H1 (cell line): ENCODE measurements around the gene KLHDC10. TPM values are rescaled to one million over a fixed set of nuclear protein-coding genes. Genes with fewer than 3 reads are reported as not detected.

Source experiments
- CTCF ChIA-PET: fragments of 300-600 bp; sonication (Branson Sonifier 250); formaldehyde crosslinking; loops from one replicate; lab custom pipeline; 2021; ENCODE audit not compliant: partially characterized antibody; lab: Charles Lee
- POLR2A ChIA-PET: fragments of 300-600 bp; sonication (Branson Sonifier 250); formaldehyde crosslinking; loops from one replicate; lab custom pipeline; 2021; ENCODE audit warnings: inconsistent platforms; ENCODE audit not compliant: partially characterized antibody; lab: Charles Lee
- DNase-seq, 2 experiments: peaks; one replicate each; pipeline versions ENCODE4 v3.0.0 to v3.0.0-alpha.2; 2010 to 2022; ENCODE audit warnings: low spot score in 2 of 2, low read depth in 1 of 2, mixed read lengths in 1 of 2
- FAIRE-seq: peaks from 2 replicates; lab custom pipeline; 2011; peaks lifted over from hg19 to GRCh38; lab: Jason Lieb, UNC
- H2AFZ ChIP-seq: 2 replicates; pipeline ENCODE4 v1.8.1; 2012; ENCODE audit warnings: low read length, inconsistent platforms
- H2AK5ac ChIP-seq: 2 replicates; pipeline ENCODE4 v1.6.1; 2013; ENCODE audit warnings: low read depth, low read length
- H2BK120ac ChIP-seq: replicated peaks from 2 replicates; pipeline ENCODE3; 2013; ENCODE audit warnings: low read depth, low read length, inconsistent platforms
- H2BK12ac ChIP-seq: 2 replicates; pipeline ENCODE4 v1.6.1; 2013; ENCODE audit warnings: low read depth, low read length
- H2BK15ac ChIP-seq: 2 replicates; pipeline ENCODE4 v1.6.1; 2013; ENCODE audit warnings: low read length
- H2BK20ac ChIP-seq: 2 replicates; pipeline ENCODE4 v1.6.1; 2013; ENCODE audit warnings: low read length
- H2BK5ac ChIP-seq: 2 replicates; pipeline ENCODE4 v1.6.1; 2013; ENCODE audit warnings: low read depth, low read length
- H3K14ac ChIP-seq: 2 replicates; pipeline ENCODE4 v1.6.1; 2013; ENCODE audit warnings: inconsistent platforms; ENCODE audit not compliant: insufficient read length
- H3K18ac ChIP-seq: 2 replicates; pipeline ENCODE4 v1.6.1; 2013; ENCODE audit warnings: low read length; ENCODE audit errors: extremely low read depth
- H3K23ac ChIP-seq: 2 replicates; pipeline ENCODE4 v1.6.1; 2013; ENCODE audit warnings: inconsistent platforms; ENCODE audit not compliant: insufficient read length
- H3K23me2 ChIP-seq: 2 replicates; pipeline ENCODE4 v1.6.1; 2013; ENCODE audit warnings: low read depth, low read length
- H3K27ac ChIP-seq: 2 replicates; pipeline ENCODE4 v1.6.1; 2011; ENCODE audit warnings: low read depth, low read length, inconsistent platforms
- H3K27me3 ChIP-seq, 4 experiments: replicated peaks in 1 of 4; 1 replicate in 1 of 4; 2 replicates in 3 of 4; pipeline versions ENCODE4 v1.6.1 to v1.8.1; 2011 to 2013; ENCODE audit warnings: low read length in 3 of 4, mild to moderate bottlenecking in 3 of 4, inconsistent platforms in 2 of 4, mixed read lengths in 2 of 4, moderate library complexity in 1 of 4; ENCODE audit not compliant: control insufficient read depth in 3 of 4, insufficient read depth in 3 of 4; ENCODE audit errors: extremely low read depth in 1 of 4
- H3K36me3 ChIP-seq, 4 experiments: 2 replicates each; pipeline versions ENCODE4 v1.6.1 to v1.8.1; 2011 to 2013; ENCODE audit warnings: mild to moderate bottlenecking in 4 of 4, low read length in 3 of 4, moderate library complexity in 2 of 4, control low read depth in 1 of 4, inconsistent platforms in 1 of 4; ENCODE audit not compliant: insufficient read depth in 4 of 4, control insufficient read depth in 2 of 4
- H3K4ac ChIP-seq: replicated peaks from 2 replicates; pipeline ENCODE3; 2013; ENCODE audit warnings: low read length, low read depth, mixed read lengths, inconsistent platforms; ENCODE audit not compliant: insufficient read length
- H3K4me1 ChIP-seq, 4 experiments: replicated peaks in 1 of 4; 1 replicate in 1 of 4; 2 replicates in 3 of 4; pipeline versions ENCODE4 v1.6.1 to v1.8.1; 2011 to 2013; ENCODE audit warnings: low read length in 3 of 4, inconsistent platforms in 2 of 4, mixed read lengths in 1 of 4; ENCODE audit not compliant: insufficient read depth in 4 of 4, control insufficient read depth in 3 of 4
- H3K4me2 ChIP-seq, 2 experiments: 2 replicates each; pipeline versions ENCODE4 v1.6.1 to v1.8.1; 2011 to 2013; ENCODE audit warnings: low read depth in 2 of 2, low read length in 2 of 2, control low read depth in 1 of 2, inconsistent platforms in 1 of 2, mild to moderate bottlenecking in 1 of 2; ENCODE audit not compliant: insufficient read depth in 1 of 2
- H3K4me3 ChIP-seq, 4 experiments: fragments of 200-600, 300-600 bp in 1 of 4; sonication (generic), shearing (Covaris generic), sonication (Bioruptor Twin) in 1 of 4; 2 replicates each; pipeline versions ENCODE4 v1.5.1 to v1.8.1; 2011 to 2016; ENCODE audit warnings: low read length in 4 of 4, low read depth in 3 of 4, control low read depth in 2 of 4, inconsistent platforms in 2 of 4, mild to moderate bottlenecking in 2 of 4, mixed read lengths in 1 of 4, moderate library complexity in 1 of 4; ENCODE audit not compliant: insufficient read depth in 2 of 4; ENCODE audit errors: extremely low read depth in 1 of 4
- H3K56ac ChIP-seq: replicated peaks from 2 replicates; pipeline ENCODE3; 2013; ENCODE audit warnings: low read depth, mild to moderate bottlenecking, mixed read lengths, low read length, inconsistent platforms; ENCODE audit not compliant: insufficient read length
- H3K79me1 ChIP-seq: 2 replicates; pipeline ENCODE4 v1.6.1; 2013; ENCODE audit warnings: low read depth, low read length, control low read depth
- H3K79me2 ChIP-seq, 2 experiments: 2 replicates each; pipeline versions ENCODE4 v1.6.1 to v1.8.1; 2012 to 2013; ENCODE audit warnings: low read length in 2 of 2, mild to moderate bottlenecking in 2 of 2, inconsistent platforms in 1 of 2; ENCODE audit not compliant: insufficient read depth in 2 of 2, control insufficient read depth in 1 of 2
- H3K9ac ChIP-seq, 4 experiments: replicated peaks in 1 of 4; 1 replicate in 1 of 4; 2 replicates in 3 of 4; pipeline versions ENCODE4 v1.6.1 to v1.8.1; 2011 to 2013; ENCODE audit warnings: low read depth in 3 of 4, low read length in 3 of 4, control low read depth in 2 of 4, mild to moderate bottlenecking in 2 of 4, moderate library complexity in 2 of 4, inconsistent platforms in 1 of 4; ENCODE audit errors: extremely low read depth in 1 of 4
- H3K9me3 ChIP-seq, 2 experiments: 2 replicates each; pipeline versions ENCODE4 v1.6.1 to v1.8.1; 2012 to 2013; ENCODE audit warnings: mild to moderate bottlenecking in 2 of 2, moderate library complexity in 2 of 2, control low read depth in 1 of 2, inconsistent platforms in 1 of 2, low read depth in 1 of 2, low read length in 1 of 2, mixed read lengths in 1 of 2; ENCODE audit not compliant: insufficient read depth in 2 of 2
- H4K20me1 ChIP-seq, 2 experiments: replicated peaks in 1 of 2; 2 replicates each; pipeline versions ENCODE3 to v1.8.1; 2011 to 2013; ENCODE audit warnings: inconsistent platforms in 2 of 2, low read length in 2 of 2, mild to moderate bottlenecking in 1 of 2; ENCODE audit not compliant: insufficient read depth in 2 of 2, control insufficient read depth in 1 of 2
- H4K5ac ChIP-seq: 2 replicates; pipeline ENCODE4 v1.6.1; 2013; ENCODE audit warnings: low read length, low read depth, mixed read lengths, inconsistent platforms; ENCODE audit not compliant: insufficient read length
- H4K8ac ChIP-seq: 2 replicates; pipeline ENCODE4 v1.8.0; 2013; ENCODE audit warnings: mild to moderate bottlenecking, moderate library complexity, low read length, inconsistent platforms; ENCODE audit not compliant: insufficient read depth; ENCODE audit errors: extremely low read depth
- H4K91ac ChIP-seq: replicated peaks from 2 replicates; pipeline ENCODE3; 2013; ENCODE audit warnings: low read length, mixed read lengths, inconsistent platforms; ENCODE audit not compliant: insufficient read length
- CTCF ChIP-seq, 3 experiments: IDR thresholded peaks; 1 replicate in 2 of 3; 2 replicates in 1 of 3; pipeline versions ENCODE4 v1.5.1 to v1.6.1; 2011; ENCODE audit warnings: low read length in 3 of 3, mild to moderate bottlenecking in 3 of 3, inconsistent platforms in 2 of 3, low read depth in 1 of 3, moderate library complexity in 1 of 3; ENCODE audit not compliant: insufficient read depth in 1 of 3; ENCODE audit errors: control extremely low read depth in 1 of 3
- YY1 ChIP-seq: IDR thresholded peaks from 2 replicates; pipeline ENCODE4 v1.6.1; 2011; ENCODE audit warnings: low read depth, mild to moderate bottlenecking, low read length
- WGBS, 2 experiments: shearing (Covaris generic) in 1 of 2; methylation state at CpG; one replicate each; pipeline versions ENCODE4 v1.1.6 to v1.1.7; 2013 to 2015; ENCODE audit warnings: low lambda C conversion rate in 2 of 2, mixed read lengths in 2 of 2, inconsistent platforms in 1 of 2, low coverage in 1 of 2, missing lambda C conversion rate in 1 of 2; ENCODE audit not compliant: insufficient replicate concordance in 2 of 2, insufficient coverage in 1 of 2, insufficient read length in 1 of 2; ENCODE audit errors: extremely low coverage in 1 of 2, missing lambda C conversion rate in 1 of 2; 5-methylcytosine and 5-hydroxymethylcytosine counted together
- polyA plus RNA-seq, 7 experiments: library from polyadenylated mRNA; depleted of rRNA in 3 of 7; stranded (reverse) in 5 of 7; unstranded in 2 of 7; fragments of >200 nt in 5 of 7; fragments of 200-250 nt in 2 of 7; gene quantifications; 1 replicate in 5 of 7; 2 replicates in 1 of 7; 4 replicates in 1 of 7; pipeline versions ENCODE4 v1.2.1 to v1.2.3, GENCODE V29; 2011 to 2013; ENCODE audit warnings: missing spikeins in 2 of 7, mixed read lengths in 2 of 7
- total RNA-seq: library from RNA; stranded (reverse); fragmentation: NEBNext Ultra II Directional; extraction: Animal tissue kit (Norgen Biotek cat#: 25700); gene quantifications from 2 replicates; pipeline ENCODE4 v1.2.1, GENCODE V29; 2021

The KLHDC10 gene
- total and polyA plus RNA-seq, 2 of the 8 experiments (the other 6 are each of a cell fraction or from before 2014, with no cell fraction given): 6.6 to 14.5 TPM

GRCh38 chr7:130145424-130146100 is 75.2 kb downstream of the KLHDC10 start:
- WGBS, 2 experiments: 90% methylated on average over 14 of the region's 14 CpGs; no CpG with 5 or more reads in 1 of the 2 experiments
- no peak overlapping the region for H3K4me3 ChIP-seq
- H3K79me2 ChIP-seq: no peaks in the 10 kb centered on the region
- H2AK5ac ChIP-seq: no peak overlapping the region
- H3K4ac ChIP-seq: no peak overlapping the region
- no peaks in the 10 kb centered on the region for H4K20me1 ChIP-seq
- DNase-seq (peak in 1 of 2 experiments; percentile 19), FAIRE-seq (no peak)
- H2BK120ac ChIP-seq: no peak overlapping the region
- no peak overlapping the region for H3K4me2 ChIP-seq
- no peaks in the 10 kb centered on the region for H3K36me3 ChIP-seq
- no peak overlapping the region for H2BK20ac ChIP-seq
- H3K23ac ChIP-seq: no peak overlapping the region
- no peaks in the 10 kb centered on the region for H3K79me1 ChIP-seq
- no peak overlapping the region for H2BK15ac ChIP-seq
- no peak overlapping the region for H3K27ac ChIP-seq
- no peak overlapping the region for H4K8ac ChIP-seq
- POLR2A ChIA-PET: no interaction called here
- H2BK5ac ChIP-seq: no peak overlapping the region
- no peak overlapping the region for H3K14ac ChIP-seq
- no peaks in the 10 kb centered on the region for H3K9me3 ChIP-seq
- no peak overlapping the region for H2AFZ ChIP-seq
- no peak overlapping the region for H2BK12ac ChIP-seq
- peaks cover 0 to 14% (median 13%) of the 10 kb centered on the region in 4 experiments; a peak in 6 of 7 replicates for H3K4me1 ChIP-seq
- CTCF ChIA-PET: no interaction called here
- peaks cover 6% of the 10 kb centered on the region; the same call in 1 of the 2 replicates for H3K23me2 ChIP-seq
- no peak overlapping the region for H3K9ac ChIP-seq
- H4K91ac ChIP-seq: no peak overlapping the region
- no peak overlapping the region for H3K56ac ChIP-seq
- no peak overlapping the region for H4K5ac ChIP-seq
- TF ChIP-seq CTCF (IDR thresholded peaks at IDR 0.05; ENCODE audit: control extremely low read depth in 1 of 3, insufficient read depth in 1 of 3, low read depth in 1 of 3, low read length in 3 of 3) (peak in 1 of 3 experiments; percentile 0; a peak in 1 of 4 replicates), YY1 (no peak)
- H3K27me3 ChIP-seq: peaks cover 0 to 4% (median 2%) of the 10 kb centered on the region in 4 experiments; a peak in 3 of 7 replicates
- H3K18ac ChIP-seq: no peak overlapping the region
